Mesothelial cell of epicardium (in vitro differentiated cells): ENCODE measurements around the gene GK2. TPM values are rescaled to one million over a fixed set of nuclear protein-coding genes. Genes with fewer than 3 reads are reported as not detected.

Source experiments
- DNase-seq, 2 experiments: peaks; one replicate each; pipeline ENCODE4 v3.0.0; 2021; ENCODE audit warnings: low spot score in 2 of 2; ENCODE audit not compliant: unreplicated experiment in 2 of 2
- H3K27ac Mint-ChIP-seq: 2 replicates; pipeline ENCODE4 v1.8.0; 2021; ENCODE audit warnings: mixed read lengths
- H3K27me3 Mint-ChIP-seq: 2 replicates; pipeline ENCODE4 v1.8.0; 2021; ENCODE audit warnings: low read depth, mixed read lengths
- H3K36me3 Mint-ChIP-seq: 2 replicates; pipeline ENCODE4 v1.8.0; 2021; ENCODE audit warnings: mixed read lengths
- H3K4me1 Mint-ChIP-seq: 2 replicates; pipeline ENCODE4 v1.8.0; 2021; ENCODE audit warnings: mixed read lengths
- H3K4me3 Mint-ChIP-seq: 2 replicates; pipeline ENCODE4 v1.8.0; 2021; ENCODE audit warnings: mild to moderate bottlenecking, moderate library complexity, mixed read lengths
- H3K9me3 Mint-ChIP-seq: 2 replicates; pipeline ENCODE4 v1.8.0; 2021; ENCODE audit warnings: mixed read lengths
- total RNA-seq: library from RNA; stranded (reverse); gene quantifications from 3 replicates; pipeline ENCODE4 v1.2.1, GENCODE V29; 2021
- TF ChIP-seq, protein P1 (sequence below): fragments of 200-600 bp; sonication (generic); IDR thresholded peaks from one replicate; pipeline ENCODE4 v1.5.0; 2021; ENCODE audit warnings: antibody characterized with exemption; ENCODE audit not compliant: unreplicated experiment

The GK2 gene
- total RNA-seq, 1 donor from 2014 or later, result not detected

GRCh38 chr4:79442422-79442821 is 34.4 kb upstream of the GK2 start:
- DNase-seq, result no peak
- Mint-ChIP-seq H3K27ac (no peak overlapping the region), H3K4me3 (no peak overlapping the region), H3K36me3 (no peaks in the 10 kb centered on the region), H3K4me1 (peaks cover 14% of the 10 kb centered on the region), H3K27me3 (no peaks in the 10 kb centered on the region), H3K9me3 (peaks cover 10% of the 10 kb centered on the region)
- TF ChIP-seq, protein P1, sequence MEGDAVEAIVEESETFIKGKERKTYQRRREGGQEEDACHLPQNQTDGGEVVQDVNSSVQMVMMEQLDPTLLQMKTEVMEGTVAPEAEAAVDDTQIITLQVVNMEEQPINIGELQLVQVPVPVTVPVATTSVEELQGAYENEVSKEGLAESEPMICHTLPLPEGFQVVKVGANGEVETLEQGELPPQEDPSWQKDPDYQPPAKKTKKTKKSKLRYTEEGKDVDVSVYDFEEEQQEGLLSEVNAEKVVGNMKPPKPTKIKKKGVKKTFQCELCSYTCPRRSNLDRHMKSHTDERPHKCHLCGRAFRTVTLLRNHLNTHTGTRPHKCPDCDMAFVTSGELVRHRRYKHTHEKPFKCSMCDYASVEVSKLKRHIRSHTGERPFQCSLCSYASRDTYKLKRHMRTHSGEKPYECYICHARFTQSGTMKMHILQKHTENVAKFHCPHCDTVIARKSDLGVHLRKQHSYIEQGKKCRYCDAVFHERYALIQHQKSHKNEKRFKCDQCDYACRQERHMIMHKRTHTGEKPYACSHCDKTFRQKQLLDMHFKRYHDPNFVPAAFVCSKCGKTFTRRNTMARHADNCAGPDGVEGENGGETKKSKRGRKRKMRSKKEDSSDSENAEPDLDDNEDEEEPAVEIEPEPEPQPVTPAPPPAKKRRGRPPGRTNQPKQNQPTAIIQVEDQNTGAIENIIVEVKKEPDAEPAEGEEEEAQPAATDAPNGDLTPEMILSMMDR, result no peak

DNA sequence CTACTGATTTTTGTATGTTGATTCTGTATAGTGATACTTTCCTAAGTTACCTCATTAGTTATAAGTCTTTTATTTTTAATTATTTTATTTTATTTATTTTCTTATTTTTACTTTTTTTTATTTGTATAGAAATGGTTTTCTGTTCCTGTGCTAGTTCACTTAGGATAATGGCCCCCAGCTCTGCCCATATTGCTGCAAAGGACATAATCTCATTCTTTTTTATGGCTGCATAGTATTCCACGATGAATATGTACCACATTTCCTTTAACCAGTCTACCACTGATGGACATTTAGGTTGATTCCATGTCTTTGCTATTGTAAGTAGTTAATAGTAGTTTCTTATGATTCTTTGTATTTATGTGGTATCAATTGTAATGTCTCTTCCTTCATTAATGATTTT is 31.5 kb upstream of the GK2 start:
- no peaks in the 10 kb centered on the region for H3K36me3 Mint-ChIP-seq
- H3K4me1 Mint-ChIP-seq, result peaks cover 5% of the 10 kb centered on the region
- H3K27ac Mint-ChIP-seq, result no peak overlapping the region
- no peak overlapping the region for H3K4me3 Mint-ChIP-seq
- H3K9me3 Mint-ChIP-seq, result peaks cover 10% of the 10 kb centered on the region
- no peak for DNase-seq
- H3K27me3 Mint-ChIP-seq, result no peaks in the 10 kb centered on the region
- TF ChIP-seq, protein P1, result no peak

GRCh38 chr4:79431839-79432238 is 23.8 kb upstream of the GK2 start:
- Mint-ChIP-seq H3K36me3 (no peaks in the 10 kb centered on the region), H3K4me3 (no peak overlapping the region), H3K4me1 (no peaks in the 10 kb centered on the region), H3K27ac (no peak overlapping the region), H3K9me3 (no peaks in the 10 kb centered on the region), H3K27me3 (no peaks in the 10 kb centered on the region)
- TF ChIP-seq, protein P1, result no peak
- no peak for DNase-seq

DNA sequence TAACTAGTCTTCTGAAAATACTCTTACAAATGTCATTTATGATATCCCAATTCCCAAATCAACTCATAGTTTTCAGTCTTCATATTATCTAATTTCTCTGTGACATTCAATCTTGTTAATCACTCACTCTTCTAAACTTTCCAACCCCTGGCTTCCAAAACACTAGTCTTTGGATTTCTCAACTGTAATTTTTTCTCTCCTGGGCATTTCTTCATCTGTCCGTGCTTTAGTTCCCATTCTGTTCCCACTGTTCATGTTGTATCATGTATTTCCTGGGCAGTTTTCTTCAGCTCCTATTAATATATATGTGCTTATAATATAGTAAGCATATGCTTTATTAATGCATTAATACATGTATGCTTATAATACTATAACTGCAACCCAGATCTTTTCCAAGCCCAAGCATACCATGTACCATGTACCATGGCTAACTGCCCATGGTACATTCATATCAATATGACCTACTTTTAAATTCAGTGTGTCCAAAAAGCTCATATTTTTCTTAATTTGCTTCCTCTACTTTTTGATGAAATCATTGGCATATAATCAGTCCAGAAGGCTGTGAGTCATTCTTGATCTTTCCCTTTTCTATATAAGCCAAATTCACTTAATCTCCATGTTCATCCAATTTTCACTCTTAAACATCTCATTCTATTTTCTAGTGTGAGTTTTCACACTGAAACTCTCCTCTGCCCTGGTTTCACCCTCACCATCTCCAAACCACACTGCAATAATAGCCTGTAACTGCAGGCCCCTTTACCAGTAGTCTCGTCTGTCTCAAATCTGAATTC is 21.3 kb upstream of the GK2 start:
- Mint-ChIP-seq H3K27me3 (no peaks in the 10 kb centered on the region), H3K27ac (no peak overlapping the region), H3K4me1 (no peaks in the 10 kb centered on the region), H3K36me3 (no peaks in the 10 kb centered on the region), H3K4me3 (no peak overlapping the region), H3K9me3 (no peaks in the 10 kb centered on the region)
- TF ChIP-seq, protein P1, result no peak
- DNase-seq, result no peak

DNA sequence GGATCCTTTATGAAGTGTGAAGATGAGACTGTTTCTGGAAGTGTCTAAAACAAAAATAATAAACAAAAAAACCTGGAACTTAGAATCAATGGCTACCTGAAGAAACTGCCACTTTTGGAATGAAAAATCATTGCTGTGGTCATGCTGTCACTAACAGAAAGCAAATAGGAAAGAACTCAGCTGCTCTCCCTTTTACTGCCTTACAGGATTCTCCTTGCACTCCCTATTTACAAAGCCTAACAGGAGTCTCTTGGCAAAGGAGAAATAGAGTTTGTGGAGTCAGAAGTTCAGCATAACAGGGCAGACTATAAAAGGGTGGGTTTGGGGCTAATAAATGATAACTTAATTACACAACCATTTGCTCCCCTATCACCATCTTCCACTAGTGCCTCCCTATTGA is 19.0 kb upstream of the GK2 start:
- Mint-ChIP-seq H3K4me3 (no peak overlapping the region), H3K36me3 (no peaks in the 10 kb centered on the region), H3K9me3 (no peaks in the 10 kb centered on the region), H3K27ac (no peak overlapping the region), H3K4me1 (no peaks in the 10 kb centered on the region), H3K27me3 (no peaks in the 10 kb centered on the region)
- no peak for DNase-seq
- TF ChIP-seq, protein P1, result no peak
